ENCODE measurements around the gene SPIB.

- TF ChIP-seq CTCF (conservative IDR thresholded peaks at IDR 0.05; ENCODE audit: low read depth in 2 of 2) (no peak), REST (IDR thresholded peaks at IDR 0.05; ENCODE audit: unreplicated experiment) (no peak), EZH2 (IDR thresholded peaks at IDR 0.05; ENCODE audit: low read depth, unreplicated experiment) (no peak), CREB1 (CRISPR knock-in tag; IDR thresholded peaks at IDR 0.05; ENCODE audit: low read depth) (no peak), POLR2AphosphoS5 (IDR thresholded peaks at IDR 0.05; ENCODE audit: low read depth) (no peak), EZH2phosphoT487 (IDR thresholded peaks at IDR 0.05; ENCODE audit: unreplicated experiment) (no peak), ZNF331 (CRISPR knock-in tag; IDR thresholded peaks at IDR 0.05; ENCODE audit: low read depth) (no peak)
Observed at GRCh38 chr19:50455992-50456391, 37.3 kb downstream of the SPIB start.
